Suprapubic skin (tissue), 3 donors: ENCODE data around the gene CARD16.

Source experiments
- CTCF ChIP-seq, 2 donors: fragments of 200-600 bp in 1 of 2; fragments of 450-650 bp in 1 of 2; sonication (generic) in 1 of 2; IDR thresholded peaks; one replicate each; pipeline ENCODE4 v1.5.1; 2016 to 2019; ENCODE audit warnings: antibody characterized with exemption in 2 of 2, mild to moderate bottlenecking in 1 of 2, moderate library complexity in 1 of 2
- POLR2AphosphoS5 ChIP-seq, 3 donors: sonication (generic); formaldehyde crosslinking; IDR thresholded peaks; one replicate each; pipeline ENCODE4 v1.6.1; 2017; ENCODE audit warnings: antibody characterized with exemption in 3 of 3

- TF ChIP-seq CTCF (IDR thresholded peaks at IDR 0.05), result no peak
- no peak for TF ChIP-seq POLR2AphosphoS5 (IDR thresholded peaks at IDR 0.05)
These were observed 36.4 kb upstream of the CARD16 start for GRCh38 chr11:105081412-105082150.
